ENCODE measurements around the gene MBP. TPM values are rescaled to one million over a fixed set of nuclear protein-coding genes. Genes with fewer than 3 reads are reported as not detected.

MBP gene
- total and polyA plus RNA-seq, 2 experiments from 2014 or later: 18.4 to 22.9 TPM

DNA sequence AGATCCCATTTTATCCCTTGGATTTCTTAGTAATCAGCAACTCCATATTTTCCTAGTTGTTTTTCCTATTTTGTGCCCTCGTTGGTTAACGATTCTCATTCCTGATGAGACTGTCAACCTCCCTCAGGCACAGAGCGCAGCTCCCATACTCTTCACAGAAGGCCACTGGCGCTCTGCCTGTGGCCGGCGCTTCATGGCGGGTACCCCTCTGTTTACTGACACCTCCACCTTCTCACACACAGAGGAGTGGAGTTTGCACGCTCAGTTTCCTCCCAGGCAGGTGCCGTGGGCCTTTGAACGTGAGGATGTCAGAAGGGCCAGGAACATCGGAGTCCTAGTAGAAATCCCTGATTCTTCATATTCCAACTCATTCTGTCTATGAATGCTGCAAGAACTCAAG is 139.0 kb downstream of the MBP start:
- H4K20me1 ChIP-seq (replicated peaks; ENCODE audit: insufficient read depth): no peaks in the 10 kb centered on the region
- H3K27ac ChIP-seq (ENCODE audit: low read depth): no peak overlapping the region
- H3K36me3 ChIP-seq (ENCODE audit: insufficient read depth): no peaks in the 10 kb centered on the region
- no peak overlapping the region for H3K4me2 ChIP-seq
- H3K4me3 Mint-ChIP-seq: no peak overlapping the region
- no peak overlapping the region for H2AFZ ChIP-seq
- no peak for TF ChIP-seq POLR2AphosphoS5 (IDR thresholded peaks at IDR 0.05; ENCODE audit: low read depth)
- no peak for TF ChIP-seq STAT1 (IDR thresholded peaks at IDR 0.05; ENCODE audit: unreplicated experiment)
- TF ChIP-seq JUNB (IDR thresholded peaks at IDR 0.05; ENCODE audit: unreplicated experiment): no peak
- H3K4me1 Mint-ChIP-seq: peaks cover 21% of the 10 kb centered on the region
- no peaks in the 10 kb centered on the region for H3K27me3 ChIP-seq (ENCODE audit: insufficient read depth)
- no peaks in the 10 kb centered on the region for H3K36me3 Mint-ChIP-seq (ENCODE audit: low read depth)
- H3K27ac Mint-ChIP-seq: no peak overlapping the region
- H3K4me1 ChIP-seq (ENCODE audit: insufficient read depth): peaks cover 5% of the 10 kb centered on the region; the same call in 1 of the 2 replicates
- no peaks in the 10 kb centered on the region for H3K9me2 ChIP-seq (ENCODE audit: insufficient read depth)
- H3K79me2 ChIP-seq (replicated peaks; ENCODE audit: insufficient read depth): no peaks in the 10 kb centered on the region
- no peak for DNase-seq (ENCODE audit: low spot score)
- no peak for ATAC-seq
- no peaks in the 10 kb centered on the region for H3K9me3 Mint-ChIP-seq
- H3F3A ChIP-seq (replicated peaks; ENCODE audit: low read depth): no peaks in the 10 kb centered on the region
- H3K4me3 ChIP-seq: no peak overlapping the region
- H3K27me3 Mint-ChIP-seq (ENCODE audit: insufficient read depth, low read depth, poor library complexity): peaks cover 8% of the 10 kb centered on the region

DNA sequence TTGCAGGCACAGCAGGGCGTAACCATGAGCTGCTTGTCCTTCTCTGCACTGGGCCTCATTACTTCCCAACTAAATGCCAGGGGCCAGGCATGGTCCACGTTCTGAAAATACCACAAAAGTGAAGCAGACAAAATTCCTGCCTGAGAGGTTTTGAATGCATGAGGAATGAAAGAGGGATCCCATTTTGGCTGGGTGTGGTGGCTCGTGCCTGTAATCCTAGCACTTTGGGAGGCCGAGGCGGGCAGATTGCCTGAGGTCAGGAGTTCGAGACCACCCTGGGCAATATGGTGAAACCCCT is 139.5 kb downstream of the MBP start:
- ATAC-seq (no peak), DNase-seq (ENCODE audit: low spot score) (no peak)
- Histone ChIP-seq H3K4me1 (ENCODE audit: insufficient read depth) (peaks cover 5% of the 10 kb centered on the region; the same call in 1 of the 2 replicates), H2AFZ (no peak overlapping the region), H3K4me2 (no peak overlapping the region), H3K27me3 (ENCODE audit: insufficient read depth) (no peaks in the 10 kb centered on the region), H3K79me2 (replicated peaks; ENCODE audit: insufficient read depth) (no peaks in the 10 kb centered on the region), H3K27ac (ENCODE audit: low read depth) (no peak overlapping the region), H3K9me2 (ENCODE audit: insufficient read depth) (no peaks in the 10 kb centered on the region), H4K20me1 (replicated peaks; ENCODE audit: insufficient read depth) (no peaks in the 10 kb centered on the region), H3F3A (replicated peaks; ENCODE audit: low read depth) (no peaks in the 10 kb centered on the region), H3K36me3 (ENCODE audit: insufficient read depth) (no peaks in the 10 kb centered on the region), H3K4me3 (no peak overlapping the region)
- Mint-ChIP-seq H3K4me3 (no peak overlapping the region), H3K36me3 (ENCODE audit: low read depth) (no peaks in the 10 kb centered on the region), H3K4me1 (peaks cover 25% of the 10 kb centered on the region), H3K27me3 (ENCODE audit: insufficient read depth, low read depth, poor library complexity) (peaks cover 4% of the 10 kb centered on the region), H3K27ac (no peak overlapping the region), H3K9me3 (no peaks in the 10 kb centered on the region)
- TF ChIP-seq EZH2phosphoT487 (IDR thresholded peaks at IDR 0.05; ENCODE audit: unreplicated experiment) (no peak), EZH2 (IDR thresholded peaks at IDR 0.05; ENCODE audit: low read depth, unreplicated experiment) (no peak), POLR2AphosphoS5 (IDR thresholded peaks at IDR 0.05; ENCODE audit: low read depth) (no peak)
- TF ChIP-seq, protein P1, sequence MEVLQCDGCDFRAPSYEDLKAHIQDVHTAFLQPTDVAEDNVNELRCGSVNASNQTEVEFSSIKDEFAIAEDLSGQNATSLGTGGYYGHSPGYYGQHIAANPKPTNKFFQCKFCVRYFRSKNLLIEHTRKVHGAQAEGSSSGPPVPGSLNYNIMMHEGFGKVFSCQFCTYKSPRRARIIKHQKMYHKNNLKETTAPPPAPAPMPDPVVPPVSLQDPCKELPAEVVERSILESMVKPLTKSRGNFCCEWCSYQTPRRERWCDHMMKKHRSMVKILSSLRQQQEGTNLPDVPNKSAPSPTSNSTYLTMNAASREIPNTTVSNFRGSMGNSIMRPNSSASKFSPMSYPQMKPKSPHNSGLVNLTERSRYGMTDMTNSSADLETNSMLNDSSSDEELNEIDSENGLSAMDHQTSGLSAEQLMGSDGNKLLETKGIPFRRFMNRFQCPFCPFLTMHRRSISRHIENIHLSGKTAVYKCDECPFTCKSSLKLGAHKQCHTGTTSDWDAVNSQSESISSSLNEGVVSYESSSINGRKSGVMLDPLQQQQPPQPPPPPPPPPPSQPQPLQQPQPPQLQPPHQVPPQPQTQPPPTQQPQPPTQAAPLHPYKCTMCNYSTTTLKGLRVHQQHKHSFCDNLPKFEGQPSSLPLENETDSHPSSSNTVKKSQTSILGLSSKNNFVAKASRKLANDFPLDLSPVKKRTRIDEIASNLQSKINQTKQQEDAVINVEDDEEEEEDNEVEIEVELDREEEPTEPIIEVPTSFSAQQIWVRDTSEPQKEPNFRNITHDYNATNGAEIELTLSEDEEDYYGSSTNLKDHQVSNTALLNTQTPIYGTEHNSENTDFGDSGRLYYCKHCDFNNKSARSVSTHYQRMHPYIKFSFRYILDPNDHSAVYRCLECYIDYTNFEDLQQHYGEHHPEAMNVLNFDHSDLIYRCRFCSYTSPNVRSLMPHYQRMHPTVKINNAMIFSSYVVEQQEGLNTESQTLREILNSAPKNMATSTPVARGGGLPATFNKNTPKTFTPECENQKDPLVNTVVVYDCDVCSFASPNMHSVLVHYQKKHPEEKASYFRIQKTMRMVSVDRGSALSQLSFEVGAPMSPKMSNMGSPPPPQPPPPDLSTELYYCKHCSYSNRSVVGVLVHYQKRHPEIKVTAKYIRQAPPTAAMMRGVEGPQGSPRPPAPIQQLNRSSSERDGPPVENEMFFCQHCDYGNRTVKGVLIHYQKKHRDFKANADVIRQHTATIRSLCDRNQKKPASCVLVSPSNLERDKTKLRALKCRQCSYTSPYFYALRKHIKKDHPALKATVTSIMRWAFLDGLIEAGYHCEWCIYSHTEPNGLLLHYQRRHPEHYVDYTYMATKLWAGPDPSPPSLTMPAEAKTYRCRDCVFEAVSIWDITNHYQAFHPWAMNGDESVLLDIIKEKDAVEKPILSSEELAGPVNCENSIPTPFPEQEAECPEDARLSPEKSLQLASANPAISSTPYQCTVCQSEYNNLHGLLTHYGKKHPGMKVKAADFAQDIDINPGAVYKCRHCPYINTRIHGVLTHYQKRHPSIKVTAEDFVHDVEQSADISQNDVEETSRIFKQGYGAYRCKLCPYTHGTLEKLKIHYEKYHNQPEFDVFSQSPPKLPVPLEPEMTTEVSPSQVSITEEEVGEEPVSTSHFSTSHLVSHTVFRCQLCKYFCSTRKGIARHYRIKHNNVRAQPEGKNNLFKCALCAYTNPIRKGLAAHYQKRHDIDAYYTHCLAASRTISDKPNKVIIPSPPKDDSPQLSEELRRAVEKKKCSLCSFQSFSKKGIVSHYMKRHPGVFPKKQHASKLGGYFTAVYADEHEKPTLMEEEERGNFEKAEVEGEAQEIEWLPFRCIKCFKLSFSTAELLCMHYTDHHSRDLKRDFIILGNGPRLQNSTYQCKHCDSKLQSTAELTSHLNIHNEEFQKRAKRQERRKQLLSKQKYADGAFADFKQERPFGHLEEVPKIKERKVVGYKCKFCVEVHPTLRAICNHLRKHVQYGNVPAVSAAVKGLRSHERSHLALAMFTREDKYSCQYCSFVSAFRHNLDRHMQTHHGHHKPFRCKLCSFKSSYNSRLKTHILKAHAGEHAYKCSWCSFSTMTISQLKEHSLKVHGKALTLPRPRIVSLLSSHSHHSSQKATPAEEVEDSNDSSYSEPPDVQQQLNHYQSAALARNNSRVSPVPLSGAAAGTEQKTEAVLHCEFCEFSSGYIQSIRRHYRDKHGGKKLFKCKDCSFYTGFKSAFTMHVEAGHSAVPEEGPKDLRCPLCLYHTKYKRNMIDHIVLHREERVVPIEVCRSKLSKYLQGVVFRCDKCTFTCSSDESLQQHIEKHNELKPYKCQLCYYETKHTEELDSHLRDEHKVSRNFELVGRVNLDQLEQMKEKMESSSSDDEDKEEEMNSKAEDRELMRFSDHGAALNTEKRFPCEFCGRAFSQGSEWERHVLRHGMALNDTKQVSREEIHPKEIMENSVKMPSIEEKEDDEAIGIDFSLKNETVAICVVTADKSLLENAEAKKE (CRISPR knock-in tag; IDR thresholded peaks at IDR 0.05): no peak
- TF ChIP-seq, protein P2, sequence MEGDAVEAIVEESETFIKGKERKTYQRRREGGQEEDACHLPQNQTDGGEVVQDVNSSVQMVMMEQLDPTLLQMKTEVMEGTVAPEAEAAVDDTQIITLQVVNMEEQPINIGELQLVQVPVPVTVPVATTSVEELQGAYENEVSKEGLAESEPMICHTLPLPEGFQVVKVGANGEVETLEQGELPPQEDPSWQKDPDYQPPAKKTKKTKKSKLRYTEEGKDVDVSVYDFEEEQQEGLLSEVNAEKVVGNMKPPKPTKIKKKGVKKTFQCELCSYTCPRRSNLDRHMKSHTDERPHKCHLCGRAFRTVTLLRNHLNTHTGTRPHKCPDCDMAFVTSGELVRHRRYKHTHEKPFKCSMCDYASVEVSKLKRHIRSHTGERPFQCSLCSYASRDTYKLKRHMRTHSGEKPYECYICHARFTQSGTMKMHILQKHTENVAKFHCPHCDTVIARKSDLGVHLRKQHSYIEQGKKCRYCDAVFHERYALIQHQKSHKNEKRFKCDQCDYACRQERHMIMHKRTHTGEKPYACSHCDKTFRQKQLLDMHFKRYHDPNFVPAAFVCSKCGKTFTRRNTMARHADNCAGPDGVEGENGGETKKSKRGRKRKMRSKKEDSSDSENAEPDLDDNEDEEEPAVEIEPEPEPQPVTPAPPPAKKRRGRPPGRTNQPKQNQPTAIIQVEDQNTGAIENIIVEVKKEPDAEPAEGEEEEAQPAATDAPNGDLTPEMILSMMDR (conservative IDR thresholded peaks at IDR 0.05; ENCODE audit: low read depth in 2 of 2): no peak

All from GM23338 (cell line).